Dermis microvascular lymphatic vessel endothelial cell (primary cell): ENCODE results near the gene CIAO2A. TPM values are rescaled to one million over a fixed set of nuclear protein-coding genes. Genes with fewer than 3 reads are reported as not detected.
A peak's percentile ranks its signal among the peaks of the same experiment; 100 is the strongest.
"Not testable (repeated sequence)": the region's sequence is repeated elsewhere in the genome, so short reads cannot be mapped to it uniquely, and the experiment has no call there.

Source experiments
- DNase-seq, 2 donors: peaks; one replicate each; pipeline versions ENCODE4 v3.0.0 to v3.0.0-alpha.2; 2010; ENCODE audit warnings: low read depth in 2 of 2
- total RNA-seq: library from RNA; depleted of rRNA; stranded (reverse); fragments of >200 nt; gene quantifications from 2 replicates; pipeline ENCODE4 v1.2.1, GENCODE V29; 2014

Gene CIAO2A
- total RNA-seq, 1 donor from 2014 or later = 44.4 TPM

DNA sequence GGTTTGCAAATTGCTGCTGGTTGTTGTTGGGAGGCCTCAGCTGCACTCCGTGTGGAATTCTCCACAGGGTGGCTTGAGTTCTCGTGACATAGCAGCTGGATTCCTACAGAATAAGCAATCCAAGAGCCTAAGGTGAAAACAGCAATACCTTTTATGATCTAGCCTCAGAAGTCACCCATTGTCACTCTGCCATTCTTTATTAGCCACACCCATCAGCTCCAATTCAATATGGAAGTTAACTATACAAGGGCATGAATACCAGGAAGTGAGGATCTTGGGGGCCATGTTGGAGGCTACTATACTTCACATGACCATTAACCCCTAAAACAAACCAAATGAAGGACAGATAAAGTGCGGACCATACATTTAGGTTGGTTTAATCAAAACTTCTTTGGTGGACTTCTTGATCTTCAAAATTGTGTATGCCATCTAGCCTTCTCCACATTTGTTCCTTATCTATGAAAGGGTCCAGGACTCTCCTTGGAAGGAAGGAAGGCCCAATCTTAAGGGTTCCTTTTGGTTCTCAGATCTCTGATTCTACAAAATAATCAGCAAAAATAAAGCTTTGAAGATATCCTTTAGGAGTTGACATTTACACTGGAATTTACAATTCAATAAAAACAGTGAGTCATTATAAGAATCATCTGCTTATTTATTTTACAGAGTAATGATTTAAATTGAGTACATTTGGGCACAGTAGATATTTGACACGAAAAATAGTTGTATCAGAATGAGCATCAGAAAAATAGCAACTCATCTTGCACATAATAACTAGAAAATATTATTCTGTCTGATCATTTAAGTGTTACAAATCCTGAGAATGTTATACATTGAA lies 21.5 kb downstream of the CIAO2A start:
- DNase-seq = no peak

DNA sequence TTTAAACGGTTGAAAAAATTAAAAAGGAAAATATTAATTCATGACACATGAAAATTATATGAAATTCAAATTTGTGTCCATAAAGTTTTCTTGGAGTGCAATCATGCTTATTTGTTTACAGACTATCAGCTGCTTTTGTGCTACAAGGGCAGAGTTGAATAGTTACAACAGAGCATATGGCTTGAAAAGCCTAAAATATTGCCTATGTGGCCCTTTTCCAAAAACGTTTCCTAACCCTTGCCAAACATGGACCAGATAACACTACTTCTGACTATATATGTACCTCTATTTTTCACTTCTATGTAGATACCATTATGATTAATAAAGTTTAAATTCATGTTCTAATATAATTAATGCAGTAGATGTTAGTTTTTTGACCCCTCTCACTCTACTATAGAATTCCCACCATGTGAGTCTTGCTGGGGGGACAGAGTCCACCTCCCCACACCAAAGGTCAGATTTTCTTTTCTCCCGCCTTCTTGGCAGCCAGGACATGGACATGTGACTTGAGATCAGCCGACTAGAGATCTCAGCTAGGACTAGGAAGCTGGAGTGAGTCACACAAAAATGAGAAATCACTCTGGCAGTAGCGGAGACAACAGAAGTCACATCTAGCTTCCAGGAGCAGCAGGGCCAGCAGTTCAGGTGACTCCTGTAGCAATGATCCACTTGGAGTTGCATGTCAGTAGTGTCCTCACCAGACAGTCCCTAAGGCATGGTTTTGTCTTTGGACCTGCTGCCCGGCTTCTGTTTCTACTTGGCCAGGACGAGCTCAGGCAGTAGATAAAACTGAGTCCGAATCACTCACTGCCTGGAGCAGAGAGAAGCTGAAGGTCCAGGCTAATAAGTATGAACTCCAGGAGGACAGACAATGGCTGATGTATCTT lies 22.4 kb downstream of the CIAO2A start:
- DNase-seq = peak in 1 of 2 donors; percentile 91

GRCh38 chr15:64070106-64070505 lies 23.5 kb downstream of the CIAO2A start:
- no peak for DNase-seq

GRCh38 chr15:64068133-64068532 lies 25.5 kb downstream of the CIAO2A start:
- no peak for DNase-seq

DNA sequence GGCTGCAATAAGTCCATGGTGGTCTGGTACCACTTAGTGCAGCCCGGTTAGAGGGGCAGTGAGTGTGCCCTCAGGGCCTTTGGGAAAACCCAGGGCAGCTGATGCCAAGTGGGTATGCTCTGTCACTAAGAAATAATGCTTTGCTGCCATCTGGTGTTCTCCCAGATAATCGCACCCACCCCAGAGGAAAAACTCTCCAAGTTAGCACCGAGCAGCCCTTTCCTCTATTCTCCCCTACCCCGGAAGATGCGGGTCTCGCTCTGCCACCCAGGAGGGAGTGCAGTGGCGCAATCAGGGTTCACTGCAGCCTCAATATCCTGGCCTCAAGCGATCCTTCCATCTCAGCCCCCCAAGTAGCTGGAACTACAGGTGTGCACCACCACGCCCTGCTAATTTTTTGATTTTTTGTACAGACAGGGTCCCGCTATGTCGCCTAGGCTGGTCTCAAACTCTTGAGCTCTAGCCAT lies 26.0 kb downstream of the CIAO2A start:
- peak; percentile 31 to 63 for DNase-seq

GRCh38 chr15:64066451-64066850 lies 27.2 kb downstream of the CIAO2A start:
- DNase-seq = no peak

DNA sequence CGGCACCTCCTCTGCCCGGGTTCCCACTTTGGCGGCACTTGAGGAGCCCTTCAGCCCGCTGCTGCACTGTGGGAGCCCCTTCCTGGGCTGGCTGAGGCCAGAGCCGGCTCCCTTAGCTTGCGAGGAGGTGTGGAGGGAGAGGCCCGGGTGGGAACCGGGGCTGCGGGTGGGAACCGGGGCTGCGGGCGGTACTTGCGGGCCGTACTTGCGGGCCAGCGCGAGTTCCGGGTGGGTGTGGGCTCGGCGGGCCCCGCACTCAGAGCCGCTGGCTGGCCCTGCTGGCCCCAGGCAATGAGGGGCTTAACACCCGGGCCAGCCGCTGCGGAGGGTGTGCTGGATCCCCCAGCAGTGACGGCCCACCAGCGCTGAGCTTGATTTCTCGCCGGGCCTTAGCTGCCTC lies 32.9 kb downstream of the CIAO2A start:
- no peak for DNase-seq

DNA sequence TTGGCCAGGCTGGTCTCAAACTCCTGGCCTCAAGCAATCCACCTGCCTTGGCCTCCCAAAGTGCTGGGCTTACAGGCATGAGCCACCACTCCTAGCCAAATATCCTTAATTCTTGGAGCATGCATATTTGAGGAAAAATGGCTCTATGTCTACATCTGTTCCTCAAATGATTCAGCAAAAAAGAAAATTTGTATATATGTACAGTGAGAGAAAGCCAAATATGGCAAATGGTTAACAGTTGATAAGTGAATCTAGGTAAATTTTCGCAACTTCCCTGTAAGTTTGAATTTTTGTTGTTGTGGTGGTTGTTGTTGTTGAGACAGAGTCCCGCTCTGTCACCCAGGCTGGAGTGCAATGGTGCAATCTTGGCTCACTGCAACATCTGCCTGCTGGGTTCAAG lies 34.5 kb downstream of the CIAO2A start:
- DNase-seq = not testable (repeated sequence)

DNA sequence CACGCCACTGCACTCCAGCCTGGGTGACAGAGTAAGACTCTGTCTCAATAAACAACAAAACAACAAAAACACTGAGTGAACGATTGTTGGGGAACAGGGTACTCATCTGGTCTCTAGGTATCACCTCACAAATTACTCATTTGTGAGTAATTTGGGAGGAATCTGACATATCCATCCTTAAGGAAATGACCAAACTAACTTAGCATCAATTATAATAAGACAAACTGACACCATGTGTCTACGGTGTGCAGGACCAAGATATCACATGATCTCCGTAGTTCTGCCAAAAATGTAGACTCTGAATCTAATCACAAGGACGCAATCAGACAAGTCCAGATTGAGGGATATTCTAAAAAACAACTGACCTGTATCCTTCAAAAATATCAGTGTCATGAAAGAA lies 35.4 kb downstream of the CIAO2A start:
- no peak for DNase-seq

DNA sequence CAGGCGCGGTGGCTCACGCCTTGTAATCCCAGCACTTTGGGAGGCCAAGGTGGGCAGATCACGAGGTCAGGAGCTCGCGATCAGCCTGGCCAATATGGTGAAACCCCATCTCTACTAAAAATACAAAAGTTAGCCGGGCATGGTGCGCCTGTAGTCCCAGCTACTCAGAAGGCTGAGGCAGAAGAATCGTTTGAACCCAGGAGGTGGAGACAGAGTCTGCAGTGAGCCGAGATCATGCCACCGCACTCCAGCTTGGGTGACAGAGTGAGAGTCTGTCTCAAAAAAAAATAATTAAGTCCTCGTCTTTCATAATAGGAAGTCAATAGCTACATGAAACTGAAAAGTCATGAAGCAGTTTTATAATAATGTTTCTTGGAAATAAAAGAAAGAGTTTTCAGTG lies 40.0 kb downstream of the CIAO2A start:
- not testable (repeated sequence) for DNase-seq

DNA sequence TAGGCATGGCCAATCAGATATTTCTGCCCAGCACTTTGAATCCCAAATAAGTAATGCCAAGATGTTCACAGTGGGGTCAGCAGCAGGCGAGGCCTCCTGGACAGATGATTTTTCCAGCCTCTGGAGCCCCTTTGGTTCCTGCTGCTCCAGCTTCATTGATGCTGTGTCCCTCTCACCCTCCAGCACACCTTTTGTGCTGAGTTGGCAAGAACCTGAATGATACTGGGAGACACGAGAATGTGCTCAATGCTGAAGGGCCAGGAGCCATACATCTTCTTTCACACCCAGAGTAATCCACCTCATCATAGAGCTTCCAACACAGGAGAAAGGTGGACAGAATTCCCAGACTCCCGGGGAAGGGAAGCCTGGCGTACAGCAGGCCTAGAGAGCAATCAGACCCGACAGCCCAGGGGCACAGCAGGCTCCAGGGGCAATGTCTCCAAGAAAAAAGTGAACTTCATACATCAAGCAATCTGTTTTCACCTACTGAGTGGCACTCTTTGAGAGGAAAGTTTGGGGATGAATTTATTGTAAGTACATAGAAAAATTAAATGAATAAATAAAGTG lies 40.6 kb downstream of the CIAO2A start:
- DNase-seq = no peak

- DNase-seq = no peak
Measured at GRCh38 chr15:64051407-64052259, 42.0 kb downstream of the CIAO2A start.

GRCh38 chr15:64051093-64051402 lies 42.6 kb downstream of the CIAO2A start:
- DNase-seq = no peak

DNA sequence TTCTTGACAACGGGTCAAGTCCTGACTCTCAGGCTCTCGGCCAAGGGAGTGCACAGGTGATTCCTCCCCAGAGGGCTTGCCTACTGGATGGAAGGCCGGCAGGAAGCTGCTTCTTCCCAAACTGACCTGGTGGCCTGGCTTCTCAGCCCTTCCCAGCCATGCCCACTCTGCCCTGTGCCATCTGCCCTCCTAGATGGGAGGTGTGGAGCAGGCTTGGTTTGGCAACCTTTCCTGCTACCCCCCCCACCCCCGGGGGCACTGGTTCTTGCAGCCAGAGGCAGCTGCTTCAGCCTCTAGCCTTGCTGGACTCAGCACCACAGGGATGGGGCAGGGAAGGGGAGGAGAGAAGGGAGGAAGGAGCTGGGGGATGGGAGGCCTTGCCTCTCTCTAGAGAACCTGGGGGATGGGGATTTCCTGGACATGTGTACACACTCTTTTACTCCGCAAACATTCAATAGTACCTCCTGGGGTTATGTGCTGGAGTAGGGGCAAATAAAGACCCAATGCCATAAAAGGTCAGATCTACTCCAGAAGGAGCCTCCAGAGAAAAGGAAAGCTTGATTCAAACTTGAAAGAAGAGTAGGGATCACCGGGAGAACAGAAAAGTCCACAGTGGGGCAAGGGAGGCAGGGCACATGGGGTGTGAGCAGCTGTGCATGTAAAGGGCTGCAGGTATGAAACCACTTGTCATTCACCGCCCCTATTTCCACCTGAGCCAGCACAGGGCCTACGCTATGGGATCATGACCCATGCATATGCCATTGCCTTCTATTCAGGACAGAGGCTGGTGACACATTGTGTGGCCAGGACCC lies 43.2 kb downstream of the CIAO2A start:
- DNase-seq = no peak

GRCh38 chr15:64048781-64049460 lies 44.7 kb downstream of the CIAO2A start:
- DNase-seq = no peak

- peak; percentile 15 to 71 for DNase-seq
Measured at GRCh38 chr15:64046421-64047153, 47.1 kb downstream of the CIAO2A start, which contains the start of gene DAPK2. DAPK2 (minus strand) TSS chr15:64046485; CDS start chr15:64040261, 6,224 bp downstream.

DNA sequence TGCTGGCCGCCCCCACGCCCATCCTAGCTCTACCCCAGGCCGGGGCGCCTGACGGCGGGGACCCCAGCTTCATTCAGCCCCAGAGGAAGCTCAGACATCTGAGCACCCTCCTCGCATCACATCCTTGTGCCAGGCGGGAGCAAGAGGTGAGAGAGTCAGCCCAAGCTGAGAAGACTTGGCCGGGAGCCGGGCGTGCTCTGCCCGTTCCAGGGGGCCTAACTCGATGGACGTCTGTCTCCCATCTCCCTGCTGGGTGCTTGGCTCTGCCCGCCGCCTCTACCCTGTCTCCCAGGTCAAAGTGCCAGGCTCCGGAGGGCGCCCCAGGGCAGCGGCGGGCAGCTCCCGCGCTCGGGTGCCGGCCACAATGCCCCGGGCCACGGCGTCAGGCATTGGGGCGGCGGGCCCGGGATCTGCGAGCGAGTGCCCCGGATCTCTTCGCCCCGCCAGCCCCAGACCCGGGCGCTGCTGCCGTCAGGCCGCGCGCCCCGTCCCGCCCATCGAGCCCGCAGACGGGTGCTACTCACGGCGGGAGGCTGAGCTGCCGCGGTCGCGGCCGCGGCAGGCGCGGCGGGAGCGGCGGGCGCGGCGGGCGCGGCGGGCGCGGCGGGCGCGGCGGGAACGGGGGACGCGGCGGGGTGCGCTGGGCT lies 47.7 kb downstream of the CIAO2A start:
- no peak for DNase-seq

- no peak for DNase-seq
Measured at GRCh38 chr15:64045101-64045435, 48.6 kb downstream of the CIAO2A start.
